GM18499 (cell line): ENCODE data around the gene GOLGA6L7.
"Not testable (repeated sequence)": the region's sequence is repeated elsewhere in the genome, so short reads cannot be mapped to it uniquely, and the experiment has no call there.

Experiments used
- ATAC-seq: cut with Tn5 transposase; IDR thresholded peaks from one replicate; pipeline ENCODE4 v1.9.1; 2021; ENCODE audit warnings: moderate number of reproducible peaks; ENCODE audit not compliant: insufficient read depth, unreplicated experiment

The GOLGA6L7 gene

DNA sequence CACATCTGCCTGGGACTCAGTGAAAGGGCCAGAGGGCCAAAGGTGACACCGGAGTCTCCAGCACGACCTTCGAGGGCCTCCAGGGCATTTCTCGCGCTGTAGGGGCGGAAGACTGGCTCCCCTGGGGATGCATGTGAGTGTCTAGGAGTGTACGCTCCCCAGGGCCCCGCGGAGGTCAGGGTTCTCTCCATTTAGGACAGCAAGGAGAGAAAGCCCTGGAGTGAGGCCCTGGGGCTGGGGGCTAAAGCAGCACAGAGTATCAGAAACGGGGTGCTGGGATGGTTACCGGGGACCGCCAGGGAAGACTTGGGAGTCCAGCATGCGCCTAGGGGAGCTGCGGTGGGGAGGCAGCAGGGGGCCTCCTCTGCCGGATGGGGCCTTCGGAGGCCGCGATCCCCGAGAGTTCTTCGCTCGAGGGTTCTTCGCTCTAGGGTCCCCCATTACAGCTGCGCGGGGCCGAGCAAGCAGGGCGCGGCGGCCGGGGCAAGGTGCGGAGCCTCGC lies 36.7 kb upstream of the GOLGA6L7 start:
- no peak for ATAC-seq

DNA sequence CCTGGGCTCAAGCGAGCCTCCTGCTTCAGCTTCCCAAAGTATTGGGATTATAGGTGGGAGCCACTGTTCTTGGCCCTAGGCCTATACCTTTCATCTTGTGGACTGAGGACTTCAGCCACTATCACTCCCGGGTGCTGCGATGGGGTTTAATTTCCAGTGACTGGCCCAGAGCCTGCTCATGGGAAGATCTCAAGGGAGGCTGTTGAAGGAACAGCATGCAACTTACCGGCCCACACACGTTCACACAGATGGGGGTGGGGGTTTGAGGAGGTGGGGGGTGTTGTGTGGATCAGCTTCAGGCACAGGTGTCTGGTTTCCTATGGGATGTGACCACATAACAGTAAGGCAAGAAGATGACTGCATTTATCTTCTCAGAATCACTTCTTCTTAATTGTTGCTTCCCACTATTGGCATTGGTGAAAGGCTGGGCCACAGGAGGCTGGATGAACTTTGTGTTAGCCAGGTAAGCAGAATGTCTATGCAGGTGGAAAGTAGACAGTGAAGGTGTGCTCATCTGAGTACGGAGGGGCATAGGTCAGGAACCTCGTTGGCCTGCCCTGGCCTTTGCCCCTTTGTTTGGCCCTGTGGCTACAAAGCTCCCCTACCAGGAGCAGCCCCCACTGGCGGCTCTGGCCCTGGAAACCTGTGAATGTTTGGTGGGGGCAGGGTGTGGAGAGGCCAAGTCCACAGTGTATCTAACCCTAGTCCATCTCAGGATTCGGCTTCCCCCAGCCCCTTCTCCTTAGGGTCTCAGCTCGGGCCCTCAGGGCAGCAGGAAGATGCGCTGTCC lies 35.9 kb upstream of the GOLGA6L7 start:
- no peak for ATAC-seq

DNA sequence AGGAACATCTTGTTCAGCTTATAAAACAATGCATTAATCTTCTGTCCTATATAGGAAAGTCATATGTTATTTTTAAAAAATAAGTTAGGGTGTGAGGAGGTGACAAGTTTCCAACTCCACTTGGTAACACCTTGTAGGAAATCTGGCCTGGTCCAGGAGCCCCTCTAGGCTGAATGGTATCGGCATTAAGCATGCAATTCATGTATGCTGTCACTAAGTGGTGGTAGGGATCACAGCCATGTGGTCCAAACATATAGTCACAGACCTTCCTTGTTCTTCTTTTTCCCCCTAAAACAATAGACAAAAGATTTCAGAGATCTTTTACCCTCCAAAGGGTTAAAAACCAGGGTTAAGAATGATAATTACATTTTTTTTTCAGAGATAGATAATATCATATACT lies 33.2 kb upstream of the GOLGA6L7 start:
- ATAC-seq = no peak

DNA sequence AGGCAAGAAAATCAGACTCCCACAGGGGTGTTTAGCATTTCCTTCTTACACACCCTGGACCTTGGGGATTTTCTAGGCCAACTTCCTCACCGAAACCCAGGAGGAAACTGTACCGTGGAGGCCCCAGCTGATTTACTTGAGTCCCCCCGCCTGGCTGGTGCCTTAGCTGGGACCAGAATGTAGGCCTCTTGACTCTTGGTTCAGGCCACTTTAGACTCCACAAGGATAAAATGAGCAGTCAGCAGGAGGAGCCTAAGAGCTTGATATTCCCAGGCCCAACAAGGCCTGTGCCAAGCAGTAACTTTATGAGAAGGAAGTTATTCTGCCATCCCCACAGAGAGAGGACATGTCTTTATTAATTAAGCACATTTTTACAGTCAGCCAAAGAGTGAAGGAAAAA lies 32.7 kb upstream of the GOLGA6L7 start:
- ATAC-seq = no peak

DNA sequence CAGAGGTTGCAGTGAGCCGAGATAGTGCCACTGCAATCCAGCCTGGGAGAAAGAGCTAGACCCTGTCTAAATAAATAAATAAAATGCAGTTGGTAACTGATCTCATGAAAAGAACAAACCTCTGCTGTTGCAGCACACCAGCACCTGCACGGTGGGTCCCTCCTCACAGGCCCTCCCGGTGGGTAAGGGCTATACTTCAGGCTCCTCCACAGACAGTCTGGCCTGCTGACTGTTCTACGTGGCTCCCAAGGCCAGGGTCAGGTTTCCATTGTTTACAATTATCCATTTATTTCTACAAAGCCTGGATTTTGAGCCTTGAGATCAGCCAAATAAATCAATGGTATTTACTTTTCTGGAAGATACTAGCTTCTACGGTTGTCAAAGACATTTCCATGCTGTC lies 32.2 kb upstream of the GOLGA6L7 start:
- ATAC-seq = no peak

DNA sequence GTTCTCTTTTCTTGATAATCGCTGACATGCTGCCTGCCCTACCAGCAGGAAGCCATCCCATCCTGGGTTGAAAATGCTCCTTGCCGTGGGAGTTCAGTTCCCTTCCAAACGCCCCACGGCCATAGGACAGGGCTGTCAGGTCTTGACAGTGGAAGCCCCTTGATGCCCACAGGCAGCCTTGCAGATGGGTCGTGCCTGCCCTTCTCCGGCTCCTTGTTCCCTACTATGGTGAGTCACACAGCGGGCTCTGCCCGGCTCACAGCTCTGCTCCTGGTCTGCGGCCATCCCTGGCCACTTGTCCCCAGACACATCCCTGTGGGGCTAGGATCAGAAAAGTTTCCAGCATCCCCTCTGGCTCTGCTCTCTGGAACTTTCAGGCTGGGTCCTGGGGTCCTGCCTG lies 31.1 kb upstream of the GOLGA6L7 start:
- ATAC-seq = no peak

DNA sequence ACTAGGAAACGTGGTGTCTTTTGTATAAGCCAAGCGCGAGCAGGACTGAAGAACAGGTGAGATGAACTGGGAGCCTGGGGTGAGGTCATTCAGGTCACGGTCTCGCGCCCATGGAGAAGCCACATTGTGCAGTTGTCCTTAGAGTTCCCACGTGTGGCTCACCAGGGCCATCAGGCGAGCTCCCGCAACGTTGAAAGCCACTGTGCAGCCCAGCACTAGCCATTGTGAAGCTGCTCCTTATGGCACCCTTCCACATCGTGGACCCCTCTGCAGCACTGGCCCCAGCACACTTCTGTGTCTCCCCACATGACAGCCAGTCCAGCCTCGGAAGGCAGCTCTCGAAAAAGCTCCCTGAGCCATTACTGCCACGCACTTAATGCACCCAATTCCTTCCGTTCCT lies 29.8 kb upstream of the GOLGA6L7 start:
- ATAC-seq = no peak

DNA sequence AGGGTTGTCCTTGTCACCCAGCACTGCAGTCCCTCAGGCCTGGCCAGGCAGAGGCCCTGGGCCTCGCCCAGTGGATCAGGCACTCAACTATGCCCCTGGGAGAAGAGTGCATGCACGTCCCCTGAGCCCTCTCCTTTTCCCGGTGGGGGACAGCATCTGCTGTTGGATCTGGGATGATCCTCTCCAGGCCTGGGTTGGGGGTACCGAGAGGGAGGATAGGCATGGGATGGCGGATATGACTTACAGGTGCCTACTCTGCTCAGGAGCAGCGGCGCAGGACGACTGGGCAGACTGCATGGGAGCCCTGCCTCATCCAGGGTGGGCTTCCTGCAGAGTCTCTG lies 28.4 kb upstream of the GOLGA6L7 start:
- ATAC-seq = no peak

DNA sequence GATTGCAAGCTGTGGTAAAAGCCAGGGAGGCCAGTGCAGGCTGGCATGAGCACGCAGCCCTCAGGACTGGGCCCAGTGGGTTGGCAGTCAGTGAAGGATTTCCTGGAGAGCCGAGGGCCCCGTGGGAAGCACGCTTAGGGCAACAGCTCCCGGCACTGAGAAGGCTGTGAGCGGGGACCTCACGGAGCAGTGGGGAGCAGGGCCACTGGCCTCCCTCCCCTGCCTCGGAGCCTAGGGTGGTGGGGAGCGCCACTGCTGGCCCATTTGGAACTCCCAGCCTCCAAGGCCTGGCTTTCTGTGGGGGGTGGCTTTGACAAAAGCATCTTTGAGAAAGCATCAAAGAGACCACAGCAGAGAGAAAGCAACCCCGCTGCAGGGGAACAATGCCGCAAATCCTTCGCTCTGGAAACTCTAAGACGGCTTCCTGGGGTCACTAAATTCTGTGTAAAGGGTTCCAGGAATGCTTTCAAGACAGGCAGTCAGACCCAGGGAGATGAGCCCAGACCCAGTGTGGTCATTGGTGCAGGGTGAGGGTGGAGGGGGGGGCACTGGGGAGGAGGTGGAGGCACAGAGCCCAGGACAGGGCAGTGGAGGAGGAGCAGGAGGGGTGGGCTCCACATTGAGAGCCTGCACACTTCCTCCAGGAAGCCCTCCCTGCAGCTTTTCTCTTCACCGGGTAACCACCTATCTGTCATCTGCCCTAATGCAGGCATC lies 27.8 kb upstream of the GOLGA6L7 start:
- no peak for ATAC-seq

DNA sequence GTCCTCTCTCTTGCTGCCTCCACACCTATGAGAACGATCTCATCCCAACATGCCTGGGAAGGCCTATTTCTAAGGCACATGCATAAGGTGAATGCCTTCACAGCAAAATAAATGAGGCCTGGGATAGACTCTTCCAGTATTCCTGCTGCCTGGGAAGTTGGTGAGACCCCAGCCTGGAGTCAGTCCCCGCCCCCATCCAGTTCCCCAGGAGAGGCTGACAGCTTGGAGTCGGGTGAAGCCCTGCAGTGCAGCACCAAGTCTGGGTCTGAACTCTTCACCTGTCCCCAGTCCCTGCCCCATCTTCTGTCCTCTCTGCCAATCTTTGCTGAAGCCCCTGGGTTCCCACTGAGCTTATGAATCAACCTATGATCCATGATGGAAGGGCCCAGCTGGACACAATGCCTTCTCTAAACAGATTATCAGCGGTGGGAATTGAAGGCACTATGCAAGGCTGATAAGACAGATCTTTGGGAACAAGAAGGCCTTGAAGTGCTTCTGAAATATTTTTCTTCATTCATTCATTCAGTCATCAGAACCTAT lies 27.1 kb upstream of the GOLGA6L7 start:
- no peak for ATAC-seq

DNA sequence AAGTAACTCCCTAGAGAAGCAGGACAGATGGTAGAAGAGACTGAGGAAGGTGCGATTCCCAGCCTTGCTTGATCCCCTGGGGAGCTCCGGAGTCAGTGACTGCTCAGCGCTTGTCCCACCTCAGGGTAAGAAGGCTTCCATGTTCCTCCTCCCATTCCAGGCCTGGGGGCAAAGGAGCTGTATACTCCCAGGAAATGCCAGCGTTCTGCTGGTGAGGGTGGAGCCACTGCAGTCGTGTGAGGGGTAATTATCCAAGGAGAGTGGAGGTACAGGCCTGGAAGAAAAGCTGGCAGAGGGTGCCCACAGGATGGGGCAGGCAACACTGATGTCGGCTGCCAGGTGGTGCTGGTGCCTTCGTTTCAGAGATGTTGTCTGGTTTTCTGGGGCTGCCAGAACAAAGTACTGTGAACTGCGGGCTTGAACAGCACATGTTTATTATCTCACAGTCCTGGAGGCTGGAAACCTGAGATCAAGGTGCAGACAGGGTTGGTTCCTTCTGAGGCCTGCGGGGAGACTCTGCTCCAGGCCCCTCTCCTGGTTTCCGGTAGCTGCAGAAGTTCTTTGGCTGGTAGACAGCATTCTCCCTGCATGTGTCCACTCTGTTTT lies 25.2 kb upstream of the GOLGA6L7 start:
- ATAC-seq = no peak

DNA sequence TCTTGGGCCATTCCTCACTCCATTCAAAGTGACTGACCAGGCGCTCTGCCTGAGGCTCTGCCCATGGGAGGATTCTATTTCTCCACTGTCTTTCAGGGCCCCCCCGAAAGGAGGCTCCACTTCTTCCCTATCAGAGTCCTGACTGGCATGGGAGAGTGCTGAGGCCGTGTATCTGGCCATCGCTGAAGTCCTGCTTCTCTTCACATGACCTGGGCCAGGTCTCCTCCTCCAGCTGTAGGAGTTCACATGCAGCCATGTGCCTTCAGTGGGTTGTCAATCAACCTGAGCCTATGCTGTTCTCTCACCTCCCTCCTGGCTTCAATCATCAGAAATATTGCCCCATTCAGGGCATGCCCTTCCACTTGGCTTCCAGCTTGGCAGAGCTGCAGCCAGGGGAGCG lies 24.6 kb upstream of the GOLGA6L7 start:
- ATAC-seq = no peak

DNA sequence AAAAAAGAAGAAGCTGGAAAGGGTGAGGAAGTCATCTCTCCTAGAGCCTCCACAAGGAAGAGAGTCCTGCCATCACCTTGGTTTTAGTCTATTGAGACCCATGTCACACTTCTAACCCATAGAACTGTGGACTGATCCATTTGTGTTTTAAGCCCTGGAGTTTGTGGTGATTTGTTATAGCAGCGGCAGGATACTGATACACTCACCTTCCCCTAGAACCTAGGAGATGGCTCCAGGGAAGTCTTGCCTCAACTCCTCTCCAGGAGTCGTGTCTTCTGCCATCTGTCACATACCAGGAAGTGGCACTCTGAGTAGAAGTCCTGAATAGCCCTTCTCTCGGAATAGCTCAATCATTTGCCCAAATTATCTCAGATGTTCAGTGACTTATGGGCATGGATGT lies 22.7 kb upstream of the GOLGA6L7 start:
- no peak for ATAC-seq

DNA sequence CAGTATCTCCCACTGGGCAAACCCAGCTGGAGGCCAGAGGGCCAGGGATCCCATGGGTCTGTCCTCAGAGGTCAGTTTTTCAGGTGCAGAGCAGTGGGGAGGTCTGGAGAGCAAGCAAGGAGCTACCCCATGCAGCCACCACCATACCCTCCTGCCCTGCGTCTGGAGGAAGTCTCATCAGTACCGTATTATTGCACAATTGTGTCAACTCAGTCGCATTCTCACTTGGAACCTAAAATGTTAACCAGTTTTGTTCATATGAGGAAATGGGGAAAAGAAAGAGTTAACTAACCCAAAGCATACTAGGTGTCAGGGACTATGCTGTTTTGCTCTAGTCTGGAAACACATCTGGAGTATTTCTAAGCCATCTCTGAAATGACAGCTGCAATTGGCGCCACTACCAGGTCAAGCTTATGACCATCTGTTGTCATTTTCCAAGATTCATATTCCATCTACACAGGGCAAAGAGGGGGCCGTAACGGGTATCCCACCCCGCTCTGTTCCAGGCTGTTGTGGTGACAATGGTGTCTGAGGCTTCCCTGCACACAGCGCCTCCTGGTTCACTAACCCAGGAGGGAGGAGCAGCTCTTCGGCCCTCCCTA lies 20.4 kb upstream of the GOLGA6L7 start:
- ATAC-seq = no peak

DNA sequence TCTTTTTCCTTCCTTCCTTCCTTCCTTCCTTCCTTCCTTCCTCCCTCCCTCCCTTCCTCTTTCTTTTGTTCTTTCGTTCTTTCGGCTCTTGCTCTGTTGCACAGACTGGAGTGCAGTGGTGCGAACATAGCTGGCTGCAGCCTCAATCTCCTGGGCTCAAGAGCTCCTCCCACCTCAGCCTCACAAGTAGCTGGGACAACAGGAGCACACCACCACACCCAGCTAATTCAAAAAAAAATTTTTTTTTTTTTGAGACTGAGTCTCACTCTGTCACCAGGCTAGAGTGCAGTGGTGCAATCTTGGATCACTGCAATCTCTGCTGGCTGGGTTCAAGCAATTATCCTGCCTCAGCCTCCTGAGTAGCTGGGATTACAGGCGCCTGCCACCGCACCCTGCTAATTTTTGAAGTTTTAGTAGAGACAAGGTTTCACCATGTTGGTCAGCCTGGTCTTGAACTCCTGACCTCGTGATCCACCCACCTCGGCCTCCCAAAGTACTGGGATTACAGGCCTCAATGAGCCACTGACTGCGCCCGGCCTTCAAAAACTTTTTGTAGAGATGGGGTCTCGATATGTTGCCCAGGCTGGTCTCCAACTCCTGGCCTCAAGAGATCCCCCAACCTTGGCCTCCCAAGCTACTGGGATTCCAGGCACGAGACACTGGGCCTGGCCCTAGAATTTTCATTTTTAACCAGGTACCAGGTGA lies 13.3 kb upstream of the GOLGA6L7 start:
- ATAC-seq = not testable (repeated sequence)

DNA sequence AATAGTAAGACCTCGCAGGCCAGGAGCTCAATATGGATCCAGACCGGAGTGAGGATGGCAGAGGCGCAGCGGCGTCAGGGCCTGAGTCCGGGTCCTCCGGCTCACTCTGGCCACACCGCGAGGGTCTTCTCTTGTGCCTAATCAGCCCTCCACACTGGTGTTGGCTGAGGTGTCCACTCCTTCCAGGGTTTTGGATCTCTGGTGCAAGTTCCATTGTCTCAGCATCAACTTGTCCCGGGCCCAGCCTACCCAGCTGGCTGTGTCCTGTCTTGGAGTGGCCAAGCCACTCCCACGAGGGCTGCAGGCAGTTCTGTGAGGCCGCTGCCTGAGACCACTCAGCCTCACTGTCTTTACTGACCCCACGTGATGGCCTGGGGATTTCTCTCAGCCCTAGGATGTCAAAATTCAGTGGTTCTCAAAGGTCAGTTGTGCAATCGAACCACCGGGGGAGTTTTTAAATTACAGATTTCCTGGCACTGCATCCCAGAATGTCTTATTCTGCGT lies 12.6 kb upstream of the GOLGA6L7 start:
- ATAC-seq = no peak

DNA sequence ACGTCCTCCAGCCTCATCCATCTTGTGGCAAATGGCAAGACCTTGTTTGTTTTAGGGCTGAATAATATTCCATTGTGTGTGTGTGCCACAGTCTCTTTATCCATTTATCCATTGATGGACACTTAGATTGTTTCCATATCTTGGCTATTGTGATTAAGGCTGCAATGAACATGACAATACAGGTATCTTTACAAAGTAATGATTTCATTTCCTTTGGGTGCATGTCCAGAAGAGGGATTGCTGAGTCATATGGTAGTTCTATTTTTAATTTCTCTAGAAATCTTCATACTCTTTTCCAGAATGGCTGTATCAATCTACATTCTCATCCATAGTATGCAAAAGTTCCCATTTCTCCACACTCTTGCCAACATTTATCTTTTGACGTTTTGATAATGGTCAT lies 6.1 kb upstream of the GOLGA6L7 start:
- not testable (repeated sequence) for ATAC-seq

DNA sequence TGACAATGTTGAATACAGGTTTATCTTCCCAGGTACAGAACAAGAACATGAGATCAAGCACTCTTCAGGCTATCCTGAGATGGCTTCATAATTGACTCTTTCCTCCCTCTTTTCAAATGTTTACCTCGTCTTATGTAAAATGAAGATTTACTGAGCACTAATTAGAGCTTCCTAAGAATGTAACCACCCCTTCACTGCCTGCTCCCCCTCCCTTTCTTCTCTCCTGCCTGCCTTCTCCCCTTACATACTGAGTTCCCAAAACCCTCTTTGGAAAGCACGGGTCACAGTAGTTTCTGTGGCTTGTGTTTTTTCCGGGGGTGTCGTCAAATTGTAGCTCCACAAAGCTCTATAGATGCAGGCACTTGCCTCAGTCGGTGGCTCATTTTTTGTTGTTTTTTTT lies 5.2 kb upstream of the GOLGA6L7 start:
- ATAC-seq = not testable (repeated sequence)

DNA sequence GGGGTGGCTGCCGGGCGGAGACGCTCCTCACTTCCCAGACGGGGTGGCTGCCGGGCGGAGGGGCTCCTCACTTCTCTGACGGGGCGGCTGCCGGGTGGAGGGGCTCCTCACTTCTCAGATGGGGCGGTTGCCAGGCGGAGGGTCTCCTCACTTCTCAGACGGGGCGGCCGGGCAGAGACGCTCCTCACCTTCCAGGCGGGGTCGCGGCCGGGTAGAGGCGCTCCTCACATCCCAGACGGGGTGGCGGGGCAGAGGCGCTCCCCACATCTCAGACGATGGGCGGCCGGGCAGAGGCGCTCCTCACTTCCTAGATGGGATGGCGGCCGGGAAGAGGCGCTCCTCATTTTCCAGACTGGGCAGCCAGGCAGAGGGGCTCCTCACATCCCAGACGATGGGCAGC lies 1.3 kb upstream of the GOLGA6L7 start:
- not testable (repeated sequence) for ATAC-seq

DNA sequence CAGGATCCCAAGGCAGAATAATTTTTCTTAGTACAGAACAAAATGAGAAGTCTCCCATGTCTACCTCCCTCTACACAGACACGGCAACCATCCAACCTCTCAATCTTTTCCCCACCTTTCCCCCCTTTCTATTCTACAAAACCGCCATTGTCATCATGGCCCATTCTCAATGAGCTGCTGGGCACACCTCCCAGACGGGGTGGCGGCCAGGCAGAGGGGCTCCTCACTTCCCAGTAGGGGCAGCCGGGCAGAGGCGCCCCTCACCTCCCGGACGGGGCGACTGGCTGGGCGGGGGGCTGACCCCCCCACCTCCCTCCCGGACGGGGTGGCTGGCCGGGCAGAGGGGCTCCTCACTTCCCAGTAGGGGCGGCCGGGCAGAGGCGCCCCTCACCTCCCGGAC lies 827 bp upstream of the GOLGA6L7 start:
- ATAC-seq = not testable (repeated sequence)
